Activated CD8-positive, alpha-beta T cell treated with anti-CD3 and anti-CD28 coated beads for 36 hours (primary cell): Measurements from ENCODE around the gene CCDC102A. TPM values are rescaled to one million over a fixed set of nuclear protein-coding genes. Genes with fewer than 3 reads are reported as not detected.

Source experiments
- ATAC-seq: fragments of 200-7000 bp; cut with Tn5 transposase; one replicate; pipeline ENCODE4 v1.10.0; 2021; ENCODE audit warnings: mild to moderate bottlenecking, moderate library complexity
- CTCF ChIA-PET: fragments of 350-600 bp; sonication (Branson Sonifier 250); formaldehyde crosslinking; loops from one replicate; lab custom pipeline; 2021; ENCODE audit warnings: antibody characterized with exemption; lab: Charles Lee
- POLR2A ChIA-PET: fragments of 350-600 bp; sonication (Branson Sonifier 250); formaldehyde crosslinking; loops from one replicate; lab custom pipeline; 2021; ENCODE audit warnings: antibody characterized with exemption; lab: Charles Lee
- DNase-seq: peaks from one replicate; pipeline ENCODE4 v3.0.0-alpha.2; 2020
- H3K27ac Mint-ChIP-seq: one replicate; pipeline ENCODE4 v1.8.0; 2021; ENCODE audit warnings: mild to moderate bottlenecking, mixed read lengths
- H3K27me3 Mint-ChIP-seq: one replicate; pipeline ENCODE4 v1.8.0; 2021; ENCODE audit warnings: mixed read lengths
- H3K36me3 Mint-ChIP-seq: one replicate; pipeline ENCODE4 v1.8.0; 2021; ENCODE audit warnings: low read depth, mixed read lengths
- H3K4me1 Mint-ChIP-seq: one replicate; pipeline ENCODE4 v1.8.0; 2021; ENCODE audit warnings: low read depth, mixed read lengths
- H3K4me3 Mint-ChIP-seq: one replicate; pipeline ENCODE4 v1.8.0; 2021; ENCODE audit warnings: mild to moderate bottlenecking, moderate library complexity, mixed read lengths
- H3K9me3 Mint-ChIP-seq: one replicate; pipeline ENCODE4 v1.8.0; 2021; ENCODE audit warnings: mixed read lengths
- intact Hi-C: fragments of 100-400 bp; cut with micrococcal nuclease; formaldehyde crosslinking; loops from one replicate; pipeline ENCODE4 v1.10.0; 2022
- total RNA-seq, 2 experiments: library from RNA; stranded (reverse); gene quantifications; one replicate each; pipeline ENCODE4 v1.2.3, GENCODE V29; 2021
- TF ChIP-seq, protein P1 (sequence below): fragments of 200-600 bp; IDR thresholded peaks from one replicate; pipeline ENCODE4 v1.8.0; 2022; ENCODE audit warnings: antibody characterized with exemption, mild to moderate bottlenecking

CCDC102A gene
- total RNA-seq, 2 experiments from 2014 or later = 7.1 to 7.9 TPM

DNA sequence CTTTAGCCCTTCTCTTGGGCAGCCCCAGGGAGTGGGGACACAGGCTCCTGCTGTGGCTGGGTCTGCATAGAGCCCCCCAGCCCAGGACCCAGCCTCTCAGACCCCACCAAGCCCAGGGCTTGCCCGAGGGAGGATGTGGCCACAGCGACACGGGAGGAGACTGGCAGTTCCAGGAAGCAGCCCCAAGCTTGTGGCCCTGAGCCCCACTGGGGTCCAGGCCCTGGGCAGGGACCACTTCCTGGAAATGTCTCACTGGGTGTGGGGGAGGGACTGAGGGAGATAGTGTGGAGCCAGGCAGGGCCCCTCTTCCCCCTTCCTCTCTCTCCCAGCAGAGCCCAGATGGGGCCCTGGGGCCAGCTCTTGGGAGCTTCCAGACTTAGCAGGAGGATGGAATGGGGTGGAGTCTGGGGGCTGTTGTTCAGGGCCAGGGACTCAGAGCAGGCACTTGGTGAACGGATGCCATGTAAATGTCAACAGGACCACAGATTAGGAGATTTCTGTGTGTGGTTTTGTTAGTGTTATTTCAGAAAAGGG, 41.4 kb upstream of the CCDC102A start:
- H3K4me3 Mint-ChIP-seq = peak overlapping the region; percentile 17
- intact Hi-C loops = loop anchor here (2.0 to 10.0 kb wide), 2 partner anchors 31 to 147 kb away; no protein-coding TSS in a partner anchor
- H3K27me3 Mint-ChIP-seq = no peaks in the 10 kb centered on the region
- DNase-seq = peak; percentile 78
- CTCF ChIA-PET = interaction anchor here (1.0 to 9.6 kb wide), 17 partner anchors 12 to 227 kb away, joined by 3 to 265 read pairs (median 15); partner anchors contain the start of genes ADGRG5 and KATNB1
- POLR2A ChIA-PET = interaction anchor here (0.9 to 5.8 kb wide), 11 partner anchors 14 to 159 kb away, joined by 3 to 48 read pairs (median 4); no protein-coding TSS in a partner anchor
- ATAC-seq = peak; percentile 67
- peak overlapping the region; percentile 88 for H3K27ac Mint-ChIP-seq
- no peaks in the 10 kb centered on the region for H3K9me3 Mint-ChIP-seq
- H3K36me3 Mint-ChIP-seq = no peaks in the 10 kb centered on the region
- TF ChIP-seq, protein P1, sequence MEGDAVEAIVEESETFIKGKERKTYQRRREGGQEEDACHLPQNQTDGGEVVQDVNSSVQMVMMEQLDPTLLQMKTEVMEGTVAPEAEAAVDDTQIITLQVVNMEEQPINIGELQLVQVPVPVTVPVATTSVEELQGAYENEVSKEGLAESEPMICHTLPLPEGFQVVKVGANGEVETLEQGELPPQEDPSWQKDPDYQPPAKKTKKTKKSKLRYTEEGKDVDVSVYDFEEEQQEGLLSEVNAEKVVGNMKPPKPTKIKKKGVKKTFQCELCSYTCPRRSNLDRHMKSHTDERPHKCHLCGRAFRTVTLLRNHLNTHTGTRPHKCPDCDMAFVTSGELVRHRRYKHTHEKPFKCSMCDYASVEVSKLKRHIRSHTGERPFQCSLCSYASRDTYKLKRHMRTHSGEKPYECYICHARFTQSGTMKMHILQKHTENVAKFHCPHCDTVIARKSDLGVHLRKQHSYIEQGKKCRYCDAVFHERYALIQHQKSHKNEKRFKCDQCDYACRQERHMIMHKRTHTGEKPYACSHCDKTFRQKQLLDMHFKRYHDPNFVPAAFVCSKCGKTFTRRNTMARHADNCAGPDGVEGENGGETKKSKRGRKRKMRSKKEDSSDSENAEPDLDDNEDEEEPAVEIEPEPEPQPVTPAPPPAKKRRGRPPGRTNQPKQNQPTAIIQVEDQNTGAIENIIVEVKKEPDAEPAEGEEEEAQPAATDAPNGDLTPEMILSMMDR = no peak
- H3K4me1 Mint-ChIP-seq = peaks cover 50% of the 10 kb centered on the region

DNA sequence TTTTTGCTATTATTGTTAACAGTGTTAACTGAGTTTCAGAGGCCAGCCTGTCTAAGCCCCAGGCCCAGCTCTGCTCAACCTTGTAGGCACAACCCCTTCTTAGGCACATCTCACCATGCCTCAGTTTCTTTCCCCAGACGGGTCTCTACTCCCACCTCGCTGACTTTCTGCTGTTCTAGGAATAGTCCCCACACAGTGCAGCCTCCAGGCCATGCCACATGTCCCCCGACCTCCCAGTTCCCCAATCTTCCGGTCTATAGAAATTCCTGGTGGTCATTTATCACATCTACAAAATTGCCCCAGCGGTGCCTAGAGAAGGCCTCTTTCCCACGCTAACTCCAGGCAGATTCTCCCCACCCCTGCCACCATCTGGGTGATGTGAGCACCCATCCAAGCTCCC, 40.8 kb upstream of the CCDC102A start:
- Mint-ChIP-seq H3K27me3 (no peaks in the 10 kb centered on the region), H3K4me3 (no peak overlapping the region)
- intact Hi-C loops = loop anchor here (2.0 to 10.0 kb wide), 2 partner anchors 32 to 148 kb away; no protein-coding TSS in a partner anchor

DNA sequence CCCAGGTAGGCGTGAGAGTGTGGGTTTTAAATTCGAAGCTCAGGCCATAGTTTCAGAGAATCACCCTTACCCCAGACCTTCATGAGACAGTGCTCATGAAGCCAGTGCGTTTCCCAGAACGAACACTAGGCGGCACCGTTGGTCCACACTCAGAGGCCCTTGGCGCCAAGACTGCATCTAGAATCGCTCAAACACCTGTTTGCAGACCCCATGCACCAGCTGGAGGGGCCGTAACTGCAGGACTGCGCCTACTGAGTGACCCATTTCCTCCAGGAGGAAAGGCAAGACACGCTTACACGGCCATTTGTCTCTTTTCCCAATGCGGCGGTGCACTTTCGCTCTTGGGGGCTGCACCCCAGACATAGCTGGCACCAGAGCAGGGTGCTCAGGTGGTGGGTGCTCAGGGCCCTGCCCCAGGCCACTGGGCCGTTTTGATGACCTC, 40.1 kb upstream of the CCDC102A start:
- ChIA-PET POLR2A (interaction anchor here (1.1 to 5.8 kb wide), 7 partner anchors 10 to 159 kb away, joined by 3 to 48 read pairs (median 7); partner anchors contain the start of gene KATNB1), CTCF (interaction anchor here (0.6 to 9.6 kb wide), 68 partner anchors 11 to 618 kb away, joined by 3 to 265 read pairs (median 5); partner anchors contain the start of genes ADGRG3, ADGRG5, KATNB1 and USB1)
- Mint-ChIP-seq H3K27me3 (no peaks in the 10 kb centered on the region), H3K4me3 (no peak overlapping the region), H3K27ac (peak overlapping the region; percentile 88), H3K4me1 (peaks cover 48% of the 10 kb centered on the region), H3K36me3 (no peaks in the 10 kb centered on the region), H3K9me3 (no peaks in the 10 kb centered on the region)
- peak; percentile 66 for ATAC-seq
- DNase-seq = peak; percentile 95
- intact Hi-C loops = loop anchor here (1.0 to 10.0 kb wide), 3 partner anchors 32 to 148 kb away; no protein-coding TSS in a partner anchor
- TF ChIP-seq, protein P1 = peak; percentile 98

More for the DNA sequence above, 40.8 kb upstream of the CCDC102A start:
- Mint-ChIP-seq H3K9me3 (no peaks in the 10 kb centered on the region), H3K27ac (peak overlapping the region; percentile 88), H3K36me3 (no peaks in the 10 kb centered on the region), H3K4me1 (peaks cover 50% of the 10 kb centered on the region)
- POLR2A ChIA-PET = interaction anchor here (1.0 to 5.8 kb wide), 10 partner anchors 14 to 159 kb away, joined by 3 to 48 read pairs (median 4); no protein-coding TSS in a partner anchor
- DNase-seq = no peak
- no peak for ATAC-seq
- TF ChIP-seq, protein P1 = no peak
- CTCF ChIA-PET = interaction anchor here (0.6 to 9.6 kb wide), 54 partner anchors 11 to 427 kb away, joined by 3 to 265 read pairs (median 6); partner anchors contain the start of genes ADGRG5, KATNB1, USB1 and ZNF319

DNA sequence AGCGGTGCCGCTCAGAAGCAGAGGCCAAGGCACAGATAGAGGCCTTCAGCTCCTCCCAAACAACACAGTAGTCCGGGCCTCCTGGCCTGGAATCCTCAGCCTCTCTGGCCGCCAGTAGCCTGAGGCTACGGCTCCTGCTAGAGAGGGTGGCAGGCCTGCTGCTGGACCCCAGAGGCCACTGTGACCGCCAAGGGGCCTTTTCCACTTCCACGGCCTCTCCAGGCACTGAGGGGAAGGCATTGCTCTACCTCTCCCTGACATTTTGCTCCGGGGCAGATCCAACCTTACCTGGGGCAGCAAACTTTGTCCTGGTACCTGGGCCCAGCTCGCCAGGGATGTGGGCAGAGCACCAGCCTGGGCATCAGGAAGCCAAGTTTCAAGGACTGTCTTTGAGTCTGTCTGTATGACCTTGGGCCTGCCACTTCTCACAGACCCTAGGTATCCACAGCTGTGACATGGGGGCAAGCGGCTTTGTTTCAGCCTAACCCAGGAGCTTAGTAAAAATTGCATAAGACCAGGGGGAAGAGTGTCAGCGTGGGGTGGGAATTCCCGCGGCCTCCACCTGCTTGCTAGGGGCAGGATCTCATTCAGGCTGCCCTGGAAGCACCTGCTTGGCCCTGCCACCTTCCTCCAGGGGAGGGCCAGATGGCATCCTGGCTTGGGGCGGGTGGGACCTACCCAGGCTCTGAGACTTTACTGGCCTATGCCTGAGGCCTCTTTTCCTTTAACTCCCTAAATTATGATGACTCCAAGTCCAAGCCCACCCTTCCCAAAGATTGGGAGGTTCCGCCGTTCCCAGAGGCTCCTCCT, 39.3 kb upstream of the CCDC102A start:
- ChIA-PET POLR2A (interaction anchor here (1.1 to 5.8 kb wide), 7 partner anchors 11 to 160 kb away, joined by 3 to 48 read pairs (median 7); partner anchors contain the start of gene KATNB1), CTCF (interaction anchor here (0.6 to 9.6 kb wide), 52 partner anchors 10 to 431 kb away, joined by 3 to 265 read pairs (median 6); partner anchors contain the start of genes ADGRG3, ADGRG5, KATNB1 and USB1)
- TF ChIP-seq, protein P1 = no peak
- Mint-ChIP-seq H3K27ac (no peak overlapping the region), H3K9me3 (no peaks in the 10 kb centered on the region), H3K4me3 (no peak overlapping the region), H3K36me3 (no peaks in the 10 kb centered on the region), H3K4me1 (peaks cover 48% of the 10 kb centered on the region), H3K27me3 (no peaks in the 10 kb centered on the region)
- intact Hi-C loops = loop anchor here (1.0 to 10.0 kb wide), 3 partner anchors 33 to 149 kb away; no protein-coding TSS in a partner anchor
- DNase-seq (no peak), ATAC-seq (no peak)
